ENCODE measurements around the gene ABT1.

The ABT1 gene

DNA sequence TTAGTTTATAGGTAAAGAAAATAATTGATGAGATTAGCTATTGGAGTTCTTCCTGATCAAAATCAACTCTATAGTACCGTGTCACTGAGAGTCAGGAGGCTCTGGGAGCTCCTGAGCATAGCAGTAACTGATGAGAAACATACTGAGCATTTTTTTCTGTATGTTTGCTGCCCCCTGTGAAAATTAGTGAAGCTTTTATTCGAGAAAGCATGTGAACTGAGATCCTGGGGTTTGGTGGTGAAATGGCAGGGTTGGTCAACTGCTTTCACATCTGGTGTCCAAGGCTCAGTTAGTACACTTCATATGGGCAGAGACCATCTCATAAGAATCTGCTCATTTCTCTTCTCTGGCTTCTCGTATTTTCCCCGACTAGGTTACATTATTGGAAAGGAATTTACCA, 4.1 kb upstream of the ABT1 start:
- Mint-ChIP-seq H3K36me3 (ENCODE audit: low read depth) (no peaks in the 10 kb centered on the region), H3K27ac (no peak overlapping the region), H3K4me1 (ENCODE audit: low read depth) (peaks cover 11% of the 10 kb centered on the region), H3K27me3 (ENCODE audit: low read depth) (peaks cover 46% of the 10 kb centered on the region), H3K9me3 (no peaks in the 10 kb centered on the region), H3K4me3 (no peak overlapping the region)

DNA sequence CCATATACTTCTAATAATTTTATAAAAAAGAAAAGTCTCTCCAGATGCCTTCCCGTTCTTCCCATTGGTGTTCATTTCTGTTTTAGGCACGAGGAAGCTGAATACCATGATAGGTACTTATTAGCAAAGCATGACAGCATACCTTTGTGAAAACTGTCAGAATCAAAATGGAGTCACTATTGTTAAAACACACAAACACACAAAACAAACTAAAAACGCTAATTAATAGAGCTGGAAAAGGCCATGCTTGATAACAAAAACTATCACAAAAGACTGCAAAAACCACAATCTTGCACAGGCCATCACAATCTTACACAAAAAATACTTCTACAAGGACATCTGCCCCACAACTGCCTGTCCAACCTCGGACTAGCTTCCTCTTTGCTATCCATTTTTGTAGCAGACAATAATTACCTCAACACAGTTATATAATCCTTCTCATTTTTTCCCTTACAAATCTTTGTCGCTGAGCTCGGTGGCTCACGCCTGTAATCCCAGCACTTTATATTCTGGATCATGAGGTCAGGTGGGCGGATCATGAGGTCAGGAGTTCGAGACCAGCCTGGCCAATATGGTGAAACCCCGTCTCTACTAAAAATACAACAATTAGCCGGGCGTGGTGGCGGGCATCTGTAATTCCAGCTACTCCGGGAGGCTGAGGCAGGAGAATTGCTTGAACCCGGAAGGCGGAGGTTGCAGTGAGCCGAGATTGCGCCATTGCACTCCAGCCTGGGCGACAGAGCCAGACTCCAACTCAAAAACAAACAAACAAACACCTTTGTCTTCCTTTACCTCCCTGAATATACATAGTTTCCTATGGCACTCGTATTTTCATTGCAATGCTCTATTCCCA, 3.2 kb upstream of the ABT1 start:
- H3K4me3 Mint-ChIP-seq: no peak overlapping the region
- peaks cover 17% of the 10 kb centered on the region for H3K4me1 Mint-ChIP-seq (ENCODE audit: low read depth)
- H3K36me3 Mint-ChIP-seq (ENCODE audit: low read depth): peaks cover 6% of the 10 kb centered on the region
- no peak overlapping the region for H3K27ac Mint-ChIP-seq
- no peaks in the 10 kb centered on the region for H3K9me3 Mint-ChIP-seq
- peaks cover 46% of the 10 kb centered on the region for H3K27me3 Mint-ChIP-seq (ENCODE audit: low read depth)

DNA sequence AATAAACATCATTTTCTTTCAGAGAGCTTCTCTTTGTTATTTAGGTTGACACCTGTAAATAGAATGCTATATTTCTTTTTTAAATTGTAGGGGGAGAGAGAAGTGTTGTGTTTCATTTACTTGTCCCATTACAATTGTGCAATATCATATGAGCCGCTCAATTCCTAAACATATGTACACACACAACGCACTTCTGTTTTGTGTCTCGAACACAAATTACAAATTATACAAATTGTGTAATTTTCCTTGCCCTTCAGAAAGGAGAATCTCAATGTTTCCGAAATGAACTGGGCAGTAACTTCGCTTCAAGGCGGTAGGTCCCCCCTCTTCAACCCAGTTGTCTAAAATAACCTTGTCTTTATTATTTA, 2.6 kb upstream of the ABT1 start:
- H3K27ac Mint-ChIP-seq: no peak overlapping the region
- H3K4me3 Mint-ChIP-seq: no peak overlapping the region
- H3K4me1 Mint-ChIP-seq (ENCODE audit: low read depth): peaks cover 20% of the 10 kb centered on the region
- H3K9me3 Mint-ChIP-seq: no peaks in the 10 kb centered on the region
- H3K36me3 Mint-ChIP-seq (ENCODE audit: low read depth): peaks cover 10% of the 10 kb centered on the region
- H3K27me3 Mint-ChIP-seq (ENCODE audit: low read depth): peaks cover 46% of the 10 kb centered on the region

DNA sequence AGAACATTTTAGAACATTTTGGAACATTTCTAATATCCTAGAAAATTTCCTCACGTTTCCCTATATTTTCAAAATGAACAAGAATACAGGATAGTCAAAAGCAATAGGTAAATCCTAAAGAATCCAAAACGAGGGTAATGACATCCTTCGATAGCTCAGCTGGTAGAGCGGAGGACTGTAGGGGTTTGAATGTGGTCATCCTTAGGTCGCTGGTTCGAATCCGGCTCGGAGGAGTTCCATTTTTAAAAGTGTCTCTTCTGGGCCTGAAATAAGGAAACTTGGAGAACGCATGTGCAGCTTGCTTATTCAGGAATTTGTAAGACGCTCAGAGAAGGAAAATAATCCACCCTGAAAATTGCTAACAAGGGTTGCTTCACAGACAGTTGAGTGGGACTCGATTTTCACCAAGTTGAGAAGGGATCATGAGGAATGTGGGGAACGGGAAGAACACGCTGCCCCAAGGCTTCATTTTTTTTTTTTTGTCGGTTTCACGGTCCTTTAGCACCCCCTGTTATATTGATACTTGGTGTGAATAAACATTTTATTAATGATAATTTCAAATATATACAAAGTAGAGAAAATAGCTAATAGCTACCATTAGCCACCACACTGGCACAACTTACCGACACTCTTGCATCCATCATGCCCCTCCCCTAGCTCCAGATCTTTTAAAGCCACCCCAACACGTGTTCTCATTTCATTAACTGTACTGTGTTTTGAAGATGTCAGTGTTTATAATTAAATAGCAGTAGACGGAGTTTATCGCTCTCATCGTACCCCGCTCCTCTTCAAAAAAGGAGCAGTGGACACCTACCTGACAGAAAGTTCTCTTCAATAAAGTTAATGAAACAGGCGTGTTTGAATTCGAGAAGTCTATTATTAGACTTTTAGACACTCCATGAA, 1.8 kb upstream of the ABT1 start:
- Mint-ChIP-seq H3K4me1 (ENCODE audit: low read depth) (peaks cover 21% of the 10 kb centered on the region), H3K9me3 (no peaks in the 10 kb centered on the region), H3K27ac (no peak overlapping the region), H3K27me3 (ENCODE audit: low read depth) (peaks cover 42% of the 10 kb centered on the region), H3K36me3 (ENCODE audit: low read depth) (peaks cover 16% of the 10 kb centered on the region), H3K4me3 (no peak overlapping the region)

DNA sequence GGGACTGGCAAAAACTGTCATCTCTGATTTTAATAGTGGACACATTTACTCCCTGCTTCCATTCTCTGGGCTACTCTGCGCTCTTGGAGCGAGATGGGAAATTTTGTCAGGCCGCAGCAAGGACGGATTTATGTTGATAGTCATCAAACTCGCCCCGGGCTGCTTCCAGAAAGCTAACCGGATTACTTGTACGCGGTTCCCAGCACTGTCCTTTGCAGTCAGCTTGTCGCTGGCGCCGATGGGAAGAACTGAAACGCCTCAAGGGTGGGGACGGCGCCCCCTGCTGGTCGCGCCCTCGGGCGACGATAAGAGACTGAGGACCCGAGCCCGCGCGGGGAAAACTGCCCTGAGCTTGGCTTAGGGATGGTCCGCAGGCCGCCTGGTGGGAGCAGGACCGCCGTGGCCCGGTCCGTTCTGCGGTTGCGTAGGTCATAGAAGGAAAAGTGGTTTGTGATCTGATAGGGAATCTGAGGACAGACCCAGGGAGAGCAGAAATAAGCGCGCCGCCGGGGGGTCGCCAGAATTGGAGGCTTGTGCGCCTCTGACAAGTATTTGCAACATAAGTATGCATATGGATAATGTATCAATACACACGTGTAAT, 984 bp upstream of the ABT1 start:
- H3K27me3 Mint-ChIP-seq (ENCODE audit: low read depth): peaks cover 38% of the 10 kb centered on the region
- H3K9me3 Mint-ChIP-seq: no peaks in the 10 kb centered on the region
- H3K4me1 Mint-ChIP-seq (ENCODE audit: low read depth): peaks cover 24% of the 10 kb centered on the region
- no peak overlapping the region for H3K27ac Mint-ChIP-seq
- H3K36me3 Mint-ChIP-seq (ENCODE audit: low read depth): peaks cover 18% of the 10 kb centered on the region
- H3K4me3 Mint-ChIP-seq: no peak overlapping the region

DNA sequence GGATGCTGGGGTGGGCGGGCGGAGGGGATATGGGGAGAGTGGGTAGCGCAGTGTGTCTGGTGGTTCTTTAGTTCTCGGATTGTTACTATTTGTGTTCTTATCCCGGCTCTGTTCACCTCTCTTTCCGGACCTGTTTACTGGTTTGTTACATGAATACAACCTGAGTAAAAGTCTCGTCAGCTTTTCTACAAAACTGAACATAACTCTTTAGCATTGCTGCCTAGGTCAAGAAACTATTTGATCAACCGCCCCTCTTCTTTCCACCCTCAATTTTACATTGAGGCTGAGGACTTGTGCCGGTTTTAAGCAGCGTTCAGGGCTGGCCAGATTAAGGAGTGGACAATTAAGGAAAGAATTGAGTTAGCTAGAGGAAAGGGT, 625 bp downstream of the ABT1 start:
- Mint-ChIP-seq H3K4me3 (no peak overlapping the region), H3K9me3 (no peaks in the 10 kb centered on the region), H3K27ac (no peak overlapping the region), H3K4me1 (ENCODE audit: low read depth) (peaks cover 24% of the 10 kb centered on the region), H3K27me3 (ENCODE audit: low read depth) (peaks cover 23% of the 10 kb centered on the region), H3K36me3 (ENCODE audit: low read depth) (peaks cover 18% of the 10 kb centered on the region)

DNA sequence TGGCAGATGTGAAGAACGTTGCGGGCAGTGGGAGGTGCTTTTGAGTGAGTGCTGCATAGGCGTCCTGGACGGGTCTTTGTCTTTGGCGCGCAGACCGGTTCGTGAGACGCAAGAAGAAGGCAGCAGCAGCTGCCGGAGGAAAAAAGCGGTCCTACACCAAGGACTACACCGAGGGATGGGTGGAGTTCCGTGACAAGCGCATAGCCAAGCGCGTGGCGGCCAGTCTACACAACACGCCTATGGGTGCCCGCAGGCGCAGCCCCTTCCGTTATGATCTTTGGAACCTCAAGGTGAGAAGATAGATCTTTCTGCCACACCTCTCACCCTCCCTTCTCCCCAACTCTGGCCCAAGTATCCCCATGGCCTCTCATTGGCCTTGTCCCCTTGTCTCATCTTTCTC, 1.1 kb downstream of the ABT1 start:
- peaks cover 24% of the 10 kb centered on the region for H3K4me1 Mint-ChIP-seq (ENCODE audit: low read depth)
- peak overlapping the region; percentile 76 for H3K27ac Mint-ChIP-seq
- no peak overlapping the region for H3K4me3 Mint-ChIP-seq
- no peaks in the 10 kb centered on the region for H3K9me3 Mint-ChIP-seq
- peaks cover 18% of the 10 kb centered on the region for H3K36me3 Mint-ChIP-seq (ENCODE audit: low read depth)
- peaks cover 18% of the 10 kb centered on the region for H3K27me3 Mint-ChIP-seq (ENCODE audit: low read depth)

DNA sequence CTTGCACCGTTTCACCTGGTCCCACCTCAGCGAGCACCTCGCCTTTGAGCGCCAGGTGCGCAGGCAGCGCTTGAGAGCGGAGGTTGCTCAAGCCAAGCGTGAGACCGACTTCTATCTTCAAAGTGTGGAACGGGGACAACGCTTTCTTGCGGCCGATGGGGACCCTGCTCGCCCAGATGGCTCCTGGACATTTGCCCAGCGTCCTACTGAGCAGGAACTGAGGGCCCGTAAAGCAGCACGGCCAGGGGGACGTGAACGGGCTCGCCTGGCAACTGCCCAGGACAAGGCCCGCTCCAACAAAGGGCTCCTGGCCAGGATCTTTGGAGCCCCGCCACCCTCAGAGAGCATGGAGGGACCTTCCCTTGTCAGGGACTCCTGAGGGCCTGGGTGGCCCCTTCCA, 1.5 kb downstream of the ABT1 start:
- Mint-ChIP-seq H3K27me3 (ENCODE audit: low read depth) (peaks cover 14% of the 10 kb centered on the region), H3K36me3 (ENCODE audit: low read depth) (peaks cover 18% of the 10 kb centered on the region), H3K9me3 (no peaks in the 10 kb centered on the region), H3K4me1 (ENCODE audit: low read depth) (peaks cover 22% of the 10 kb centered on the region), H3K27ac (peak overlapping the region; percentile 76), H3K4me3 (no peak overlapping the region)

DNA sequence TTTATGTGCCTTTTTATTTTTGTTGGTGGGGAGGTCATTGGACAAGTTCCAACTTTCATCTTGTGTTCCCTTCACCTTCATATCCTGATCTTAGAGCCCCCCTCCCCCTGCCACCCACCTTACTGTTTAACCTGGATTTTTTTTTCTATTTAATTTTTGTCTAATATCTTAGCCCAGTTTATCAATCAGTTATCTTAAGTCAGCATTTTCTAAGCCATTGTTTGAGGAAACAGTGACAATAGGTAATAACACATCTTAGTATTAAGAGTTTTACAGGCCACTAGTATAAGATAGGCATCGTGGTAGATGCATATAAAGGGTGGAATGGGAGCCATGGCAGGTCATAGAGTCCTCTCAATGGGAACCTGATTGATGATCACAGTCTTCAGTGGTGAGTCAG, 2.4 kb downstream of the ABT1 start:
- Mint-ChIP-seq H3K9me3 (no peaks in the 10 kb centered on the region), H3K4me1 (ENCODE audit: low read depth) (peaks cover 17% of the 10 kb centered on the region), H3K27me3 (ENCODE audit: low read depth) (peaks cover 5% of the 10 kb centered on the region), H3K27ac (no peak overlapping the region), H3K4me3 (no peak overlapping the region), H3K36me3 (ENCODE audit: low read depth) (peaks cover 18% of the 10 kb centered on the region)

DNA sequence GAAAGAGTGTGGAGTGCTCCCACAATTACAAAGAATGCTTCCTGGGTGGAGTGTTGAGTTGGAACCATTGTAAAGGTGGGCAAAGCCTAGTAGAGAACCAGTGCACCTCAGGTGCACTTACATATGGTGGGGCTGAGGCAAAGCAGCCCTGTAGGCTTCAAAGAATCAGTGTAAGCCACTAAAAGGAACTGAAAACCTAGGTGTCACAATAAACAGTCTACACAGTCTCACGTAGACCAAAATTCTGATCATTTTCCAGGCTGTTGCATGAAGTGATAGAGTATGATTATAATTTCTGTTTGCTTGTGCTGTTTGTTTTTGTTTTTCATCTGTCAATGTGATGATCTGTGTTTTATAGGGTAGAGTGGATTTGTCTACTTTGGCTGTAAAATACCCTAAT, 2.8 kb downstream of the ABT1 start:
- Mint-ChIP-seq H3K36me3 (ENCODE audit: low read depth) (peaks cover 18% of the 10 kb centered on the region), H3K27ac (no peak overlapping the region), H3K4me3 (no peak overlapping the region), H3K4me1 (ENCODE audit: low read depth) (peaks cover 17% of the 10 kb centered on the region), H3K27me3 (ENCODE audit: low read depth) (peaks cover under 1% of the 10 kb centered on the region), H3K9me3 (no peaks in the 10 kb centered on the region)

DNA sequence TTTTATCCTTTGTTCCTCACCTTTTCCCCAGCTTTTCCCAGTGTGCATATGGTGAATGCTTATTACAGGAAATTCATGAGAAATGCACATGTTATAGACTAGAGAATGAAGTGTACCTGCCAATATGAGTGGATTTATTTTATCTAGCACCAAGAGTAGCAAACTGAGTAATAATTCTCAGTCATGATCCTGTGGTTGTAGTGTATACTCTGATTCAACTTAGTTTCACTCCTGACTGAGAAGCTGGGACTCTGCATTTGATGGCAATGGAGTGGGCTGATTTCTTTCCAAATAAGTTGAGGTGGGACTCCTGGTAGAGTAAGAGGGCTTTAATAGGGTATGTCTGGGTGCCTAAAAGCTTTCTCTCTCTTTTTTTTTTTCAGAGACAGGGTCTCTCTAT, 4.0 kb downstream of the ABT1 start:
- Mint-ChIP-seq H3K9me3 (no peaks in the 10 kb centered on the region), H3K4me3 (no peak overlapping the region), H3K36me3 (ENCODE audit: low read depth) (peaks cover 18% of the 10 kb centered on the region), H3K27ac (no peak overlapping the region), H3K27me3 (ENCODE audit: low read depth) (no peaks in the 10 kb centered on the region), H3K4me1 (ENCODE audit: low read depth) (peaks cover 13% of the 10 kb centered on the region)

DNA sequence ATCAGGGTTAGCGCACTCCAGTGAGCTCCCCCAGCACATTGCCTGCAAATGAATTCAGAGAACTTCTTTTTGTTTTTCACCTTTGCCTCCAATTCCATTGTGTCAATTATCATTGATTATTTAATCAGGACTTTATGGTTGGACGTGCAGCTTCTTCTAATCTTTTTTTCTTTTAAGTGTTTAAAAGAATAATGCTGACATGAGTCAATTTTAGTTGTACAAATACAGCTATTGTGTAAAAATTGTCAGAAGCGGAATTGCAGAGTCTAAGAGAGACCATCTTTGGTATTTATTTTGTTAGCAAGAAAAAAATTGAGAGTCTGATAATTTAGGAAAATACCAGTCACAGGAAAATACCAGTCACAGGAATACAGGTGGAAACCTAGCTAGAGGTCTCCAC, 5.5 kb downstream of the ABT1 start:
- Mint-ChIP-seq H3K27ac (no peak overlapping the region), H3K9me3 (no peaks in the 10 kb centered on the region), H3K4me1 (ENCODE audit: low read depth) (peaks cover 13% of the 10 kb centered on the region), H3K27me3 (ENCODE audit: low read depth) (no peaks in the 10 kb centered on the region), H3K4me3 (no peak overlapping the region), H3K36me3 (ENCODE audit: low read depth) (peaks cover 18% of the 10 kb centered on the region)

DNA sequence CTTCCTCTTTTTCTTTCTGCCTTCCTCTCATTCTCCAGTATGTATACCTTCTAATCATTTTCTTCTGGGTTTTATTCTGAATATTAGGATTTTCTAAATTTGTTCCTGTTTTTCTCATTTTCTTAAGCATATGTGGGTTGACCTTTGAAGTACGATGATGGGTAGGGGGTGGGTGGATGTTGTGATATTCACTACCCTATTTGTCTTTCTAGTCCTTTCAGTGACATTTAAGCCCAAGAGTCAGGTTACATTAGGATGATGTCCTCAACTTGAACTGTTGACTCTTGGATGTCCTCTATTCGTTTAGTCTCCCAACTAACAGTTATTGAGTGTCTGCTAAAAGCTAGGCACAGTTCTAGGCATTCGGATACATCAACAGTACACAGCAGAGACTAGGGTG, 7.3 kb downstream of the ABT1 start:
- H3K9me3 Mint-ChIP-seq: no peaks in the 10 kb centered on the region
- H3K27ac Mint-ChIP-seq: no peak overlapping the region
- peaks cover 9% of the 10 kb centered on the region for H3K36me3 Mint-ChIP-seq (ENCODE audit: low read depth)
- H3K4me3 Mint-ChIP-seq: no peak overlapping the region
- peaks cover 14% of the 10 kb centered on the region for H3K4me1 Mint-ChIP-seq (ENCODE audit: low read depth)
- H3K27me3 Mint-ChIP-seq (ENCODE audit: low read depth): no peaks in the 10 kb centered on the region

DNA sequence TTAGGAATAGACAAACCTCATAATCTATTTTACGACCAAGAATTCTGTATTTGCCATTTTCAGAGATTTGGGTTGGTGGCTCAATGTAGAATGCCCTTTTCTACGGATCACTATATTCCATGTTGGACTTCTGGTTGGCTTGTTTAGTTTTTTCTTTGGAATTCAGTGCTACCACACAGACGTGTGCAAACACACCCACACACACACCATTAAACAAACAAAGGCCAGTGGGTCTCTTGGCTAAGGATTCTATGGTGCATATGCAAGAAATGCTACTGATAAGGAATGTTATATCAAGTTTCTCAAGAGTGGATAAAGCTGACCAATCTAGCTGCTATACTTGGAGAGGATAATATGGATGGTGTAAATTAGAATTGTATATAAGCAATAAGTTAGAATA, 8.0 kb downstream of the ABT1 start:
- Mint-ChIP-seq H3K4me1 (ENCODE audit: low read depth) (peaks cover 13% of the 10 kb centered on the region), H3K27me3 (ENCODE audit: low read depth) (peaks cover 4% of the 10 kb centered on the region), H3K9me3 (no peaks in the 10 kb centered on the region), H3K36me3 (ENCODE audit: low read depth) (peaks cover 3% of the 10 kb centered on the region), H3K4me3 (no peak overlapping the region), H3K27ac (no peak overlapping the region)
